HG02610 (cell line): ENCODE data around the gene LDB2.

Experiments
- ATAC-seq: cut with Tn5 transposase; IDR thresholded peaks from one replicate; pipeline ENCODE4 v1.9.1; 2021; ENCODE audit warnings: mild to moderate bottlenecking, moderate library complexity; ENCODE audit not compliant: unreplicated experiment

The LDB2 gene

DNA sequence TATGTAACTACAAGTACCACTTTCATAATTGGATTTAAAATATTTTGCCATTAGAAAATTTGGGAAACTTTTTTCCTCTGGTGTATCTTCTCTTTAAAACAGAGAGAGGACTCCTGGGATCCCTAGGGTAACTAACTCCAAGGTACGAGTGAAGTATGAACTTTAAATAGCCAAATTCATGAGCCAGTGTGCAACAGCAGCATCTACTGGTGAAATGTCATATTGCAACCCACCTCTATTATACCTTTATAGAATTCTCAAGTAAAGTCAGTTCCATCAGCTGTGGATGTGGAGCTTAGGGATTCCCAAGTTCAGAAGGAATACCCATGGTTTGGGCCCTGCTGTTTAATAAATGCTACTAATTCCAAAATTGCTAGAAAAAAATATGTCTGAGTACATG is 389.5 kb downstream of the LDB2 start:
- ATAC-seq = no peak

DNA sequence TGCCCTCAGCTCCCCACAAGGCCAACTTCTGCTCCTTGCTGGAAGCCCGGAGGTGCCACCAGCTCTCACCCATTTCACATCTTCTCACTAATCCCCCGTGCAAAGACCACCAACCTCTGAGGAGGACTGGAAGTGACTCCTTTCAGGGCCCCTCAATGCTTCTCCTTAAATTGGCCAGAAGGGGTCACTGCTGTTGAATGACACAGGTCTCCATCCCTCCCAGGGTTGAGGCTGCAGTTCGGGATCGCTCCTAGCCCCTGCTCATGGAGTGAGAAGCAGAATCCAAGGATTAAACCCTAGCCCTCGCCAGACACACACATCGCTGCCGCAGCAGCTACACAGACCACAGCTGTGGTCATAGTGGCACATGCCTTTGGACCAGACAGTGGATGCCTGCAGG is 392.7 kb downstream of the LDB2 start:
- no peak for ATAC-seq

DNA sequence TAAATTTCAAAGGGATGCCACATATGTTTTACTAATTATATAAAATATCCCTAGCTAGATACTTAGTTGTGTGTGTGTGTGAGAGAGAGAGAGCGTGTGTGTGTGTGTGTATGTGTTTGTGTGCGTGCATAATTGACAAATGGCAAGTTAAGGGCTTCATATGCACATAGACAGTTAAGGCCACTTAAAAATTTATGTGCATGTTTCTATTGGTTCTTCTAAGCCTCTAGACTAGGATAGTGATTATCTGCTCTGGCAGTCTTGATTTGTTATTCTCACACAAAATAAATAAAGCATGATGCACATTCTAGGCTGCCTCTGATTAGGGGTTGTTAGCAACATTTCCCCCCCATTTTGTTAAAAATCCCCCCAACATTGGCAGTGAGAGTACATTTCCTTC is 393.2 kb downstream of the LDB2 start:
- no peak for ATAC-seq

DNA sequence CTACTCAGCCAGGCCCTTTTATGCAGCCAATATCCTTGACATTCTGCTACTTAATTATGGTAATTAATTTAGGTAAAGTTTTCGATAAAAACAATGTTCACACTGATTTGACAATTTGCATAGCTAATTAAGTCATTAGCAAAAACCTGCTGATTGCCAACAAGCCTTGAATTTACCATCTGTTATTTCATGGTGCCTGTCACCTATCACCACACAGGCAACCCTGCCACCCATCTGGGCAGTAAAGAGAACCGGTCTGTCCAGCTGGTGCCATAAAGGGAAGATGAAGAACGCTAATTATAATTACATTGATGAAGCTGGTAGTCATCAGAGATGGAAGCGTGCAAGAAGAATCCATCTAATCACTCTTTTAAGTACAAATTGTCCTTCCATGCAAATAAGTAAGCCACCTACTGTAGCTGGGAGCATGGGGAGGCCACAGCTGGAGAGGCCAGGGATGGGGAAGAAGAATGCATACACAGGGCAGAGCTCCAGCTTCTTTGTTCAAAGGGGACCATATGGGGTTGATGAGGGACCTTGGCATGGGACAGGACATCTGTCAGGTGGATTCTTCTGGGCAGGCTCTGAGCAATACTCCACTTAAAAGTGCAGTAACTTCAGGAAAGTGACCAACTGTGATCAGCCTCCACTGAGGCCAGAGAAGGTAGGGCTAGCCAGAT is 394.9 kb downstream of the LDB2 start:
- ATAC-seq = no peak

DNA sequence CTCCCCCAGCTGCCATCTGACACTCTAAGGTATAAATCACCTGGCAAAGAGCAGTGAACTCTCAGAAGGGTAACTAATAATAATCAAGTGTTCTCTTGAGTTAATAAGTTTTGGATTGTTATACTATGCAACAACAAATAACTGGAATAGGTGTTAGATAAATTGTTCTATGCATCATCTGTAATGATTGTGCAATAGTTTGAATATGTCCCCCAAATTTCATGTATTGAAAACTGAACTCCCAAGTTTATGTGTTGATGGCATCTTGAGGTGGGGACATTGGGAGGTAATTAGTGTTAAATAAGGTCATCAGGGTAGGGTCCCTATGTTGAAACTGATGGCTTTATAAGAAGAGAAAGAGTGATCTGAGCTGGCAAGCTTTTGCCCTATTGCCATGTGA is 399.5 kb downstream of the LDB2 start:
- ATAC-seq = no peak

DNA sequence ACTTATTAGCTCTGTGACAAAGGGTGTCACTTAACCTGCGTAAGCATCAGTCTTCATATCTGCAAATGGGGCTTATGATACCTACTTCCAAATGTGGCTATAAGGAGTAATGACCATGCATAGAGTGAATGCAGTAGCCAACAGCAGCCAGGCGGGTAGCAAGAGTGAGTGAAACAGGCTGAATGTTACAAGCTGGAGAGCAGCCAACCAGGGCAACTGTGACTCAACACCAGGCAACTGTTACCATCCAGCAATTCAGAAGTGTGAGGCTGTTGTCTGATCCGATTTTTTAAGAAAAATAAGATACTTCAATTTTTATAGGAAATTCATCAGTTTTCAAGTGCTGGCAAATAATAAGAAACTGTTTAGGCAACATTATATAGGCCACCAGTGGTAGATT is 401.9 kb downstream of the LDB2 start:
- ATAC-seq = no peak

DNA sequence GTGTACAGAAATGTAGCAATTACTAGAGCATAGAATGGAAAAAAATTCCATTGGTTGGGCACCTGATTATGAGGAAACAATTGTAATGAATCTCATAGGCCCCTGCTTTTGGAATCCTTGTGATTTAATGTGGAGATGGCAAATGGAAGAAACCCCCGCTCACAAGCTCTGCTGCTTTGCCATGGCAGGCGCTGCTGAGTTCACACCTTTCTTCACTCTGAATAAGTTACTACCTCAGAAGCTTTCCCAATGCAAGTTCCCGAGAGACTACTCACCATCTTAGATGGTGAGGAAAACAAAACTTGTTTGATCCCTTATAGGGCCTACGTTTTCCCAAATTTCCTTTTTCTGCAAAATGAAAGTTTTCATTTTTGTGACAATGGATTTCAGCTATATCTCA is 405.6 kb downstream of the LDB2 start:
- no peak for ATAC-seq

DNA sequence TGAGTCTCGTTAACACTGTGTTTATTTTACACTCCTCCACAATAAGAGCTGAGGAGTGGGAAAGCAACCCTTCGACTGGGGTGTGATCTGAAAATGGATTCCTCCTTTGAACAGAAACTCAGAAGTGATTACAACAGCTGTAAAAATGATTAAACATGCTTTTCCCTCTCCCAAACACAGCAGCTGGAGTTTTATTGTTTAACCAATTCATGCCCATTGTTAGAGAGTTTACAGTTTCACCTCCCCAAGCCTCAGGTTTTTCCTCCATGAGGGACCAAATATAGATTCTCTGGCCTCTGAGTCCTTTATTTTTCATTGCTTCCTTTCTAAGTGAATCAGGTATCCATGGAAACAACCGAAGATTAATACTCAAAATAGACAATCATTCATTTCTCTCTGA is 409.2 kb downstream of the LDB2 start:
- no peak for ATAC-seq

DNA sequence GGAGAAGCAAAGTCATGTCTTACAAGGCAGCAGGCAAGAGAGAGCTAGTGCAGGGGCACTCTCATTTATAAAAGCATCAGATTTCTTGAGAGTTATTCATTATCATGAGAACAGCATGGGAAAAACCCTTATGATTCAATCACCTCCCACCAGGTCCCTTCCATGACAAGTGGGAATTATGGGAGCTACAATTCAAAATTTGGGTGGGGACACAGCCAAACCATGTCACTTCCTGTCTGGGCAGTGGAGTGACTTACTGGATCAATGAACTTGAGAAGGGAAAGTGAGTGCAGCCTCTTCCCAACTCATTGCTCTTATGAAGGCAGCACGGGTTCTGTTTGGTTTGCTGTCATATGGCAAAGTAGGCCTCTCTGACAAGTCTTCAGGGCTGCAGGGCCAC is 410.4 kb downstream of the LDB2 start:
- no peak for ATAC-seq

DNA sequence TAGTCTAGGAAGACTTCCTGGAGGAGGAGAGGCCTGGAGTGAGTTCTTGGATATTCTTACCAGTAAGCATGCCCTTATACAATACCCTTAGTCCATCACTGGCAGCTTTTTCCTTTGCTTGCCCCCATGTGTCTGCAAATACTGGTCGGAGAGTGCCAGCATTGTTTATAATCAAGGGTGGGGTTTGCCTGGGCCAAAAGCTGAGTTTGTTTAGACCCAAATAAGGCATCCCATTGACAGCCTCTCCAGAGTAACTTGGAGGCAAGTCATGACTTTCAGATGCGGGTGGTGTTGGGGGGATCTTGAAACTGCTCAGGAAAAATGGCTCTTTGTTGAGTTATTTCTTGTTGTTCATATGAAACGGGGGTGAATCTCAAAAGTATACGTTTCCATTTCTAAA is 413.7 kb downstream of the LDB2 start:
- no peak for ATAC-seq

DNA sequence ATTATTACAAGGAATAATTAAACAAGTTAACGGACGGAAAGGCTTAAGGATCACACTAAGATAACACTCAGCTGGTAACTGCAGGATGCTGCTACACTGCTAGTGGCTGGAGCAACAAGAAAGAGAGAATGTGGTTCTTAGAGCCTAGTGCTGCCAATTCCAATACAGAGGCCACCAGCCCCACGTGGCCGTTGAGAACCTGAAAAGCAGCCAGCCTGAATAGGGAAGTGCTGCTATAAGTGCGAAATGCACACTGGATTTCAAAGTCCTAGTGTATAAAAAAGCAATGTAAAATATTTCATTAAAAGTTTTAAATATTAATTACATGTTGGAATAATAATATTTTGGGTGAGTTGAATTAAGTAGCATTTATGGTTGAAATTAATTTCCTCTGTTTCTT is 414.9 kb downstream of the LDB2 start:
- no peak for ATAC-seq

DNA sequence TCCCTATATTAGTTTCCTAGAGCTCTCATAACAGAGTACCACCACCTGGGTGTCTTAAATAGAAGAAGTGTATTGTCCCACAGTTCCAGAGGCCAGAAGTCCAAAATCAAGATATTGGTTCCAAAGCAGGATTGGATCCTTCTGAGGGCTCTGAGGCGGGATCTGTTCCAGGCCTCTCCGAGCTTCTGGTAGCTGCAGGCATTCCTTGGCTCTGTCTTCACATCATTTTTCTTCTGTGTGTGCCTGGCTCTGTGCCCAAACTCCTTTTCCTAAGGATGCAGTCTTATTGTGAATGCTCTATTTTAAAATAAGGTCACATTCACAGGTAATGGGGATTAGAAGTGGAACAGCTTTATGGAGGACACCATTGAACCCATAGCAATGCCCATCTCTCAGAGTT is 418.4 kb downstream of the LDB2 start:
- no peak for ATAC-seq

DNA sequence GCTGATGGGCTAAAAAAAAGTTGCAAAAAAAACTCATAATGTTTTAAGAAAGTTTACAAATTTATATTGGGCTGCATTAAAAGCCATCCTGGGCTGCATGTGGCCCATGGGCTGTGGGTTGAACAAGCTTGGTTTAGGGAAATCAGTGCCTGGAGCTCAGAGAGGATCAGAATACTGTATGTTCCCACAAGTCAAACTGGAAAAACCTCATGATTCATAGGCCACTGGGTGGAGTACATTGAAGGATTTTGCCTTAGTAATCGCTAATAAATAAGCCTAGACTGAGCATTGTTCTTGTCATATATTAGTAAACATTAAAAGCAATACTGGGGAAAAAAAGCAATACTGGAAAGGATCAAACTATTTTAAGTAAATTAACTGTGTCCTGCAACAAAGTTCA is 425.9 kb downstream of the LDB2 start:
- ATAC-seq = no peak

DNA sequence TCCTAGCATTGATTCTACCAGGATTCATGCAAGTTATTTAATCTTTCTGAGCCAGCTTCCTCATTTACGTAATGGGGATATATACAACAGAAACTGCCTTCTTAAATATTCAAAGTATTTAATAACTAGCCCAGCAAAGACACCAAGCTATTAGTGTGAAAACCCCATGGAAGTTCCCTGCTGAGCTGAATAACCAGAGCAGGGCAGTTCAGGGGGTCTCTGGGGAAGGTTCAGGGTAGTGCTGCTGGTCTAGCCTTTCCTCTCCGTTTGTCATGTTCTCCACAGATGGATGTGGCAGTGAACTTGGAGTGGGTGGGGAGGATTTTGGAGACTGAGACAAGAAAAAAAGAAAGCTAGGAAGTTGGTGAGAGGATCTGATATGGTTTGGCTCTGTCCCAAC is 431.4 kb downstream of the LDB2 start:
- ATAC-seq = no peak

DNA sequence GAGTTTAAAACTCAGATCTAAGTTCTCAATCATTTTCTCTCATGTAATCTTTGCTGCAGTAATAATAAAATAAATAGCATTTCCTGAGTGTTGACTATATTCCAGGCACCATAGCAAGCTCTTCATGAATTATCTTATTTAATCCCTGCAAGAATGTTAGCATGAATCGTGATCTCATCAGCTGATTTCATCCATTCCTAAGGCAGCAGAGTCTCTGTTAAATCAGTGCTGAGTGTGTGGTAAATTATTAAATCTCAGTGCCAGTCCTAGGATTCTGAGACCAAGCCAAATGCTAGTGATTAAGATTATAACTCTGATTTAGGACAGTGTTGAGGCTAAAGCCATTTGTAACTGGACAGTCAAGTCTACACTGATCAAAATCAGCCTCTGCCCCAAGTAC is 431.9 kb downstream of the LDB2 start:
- no peak for ATAC-seq

DNA sequence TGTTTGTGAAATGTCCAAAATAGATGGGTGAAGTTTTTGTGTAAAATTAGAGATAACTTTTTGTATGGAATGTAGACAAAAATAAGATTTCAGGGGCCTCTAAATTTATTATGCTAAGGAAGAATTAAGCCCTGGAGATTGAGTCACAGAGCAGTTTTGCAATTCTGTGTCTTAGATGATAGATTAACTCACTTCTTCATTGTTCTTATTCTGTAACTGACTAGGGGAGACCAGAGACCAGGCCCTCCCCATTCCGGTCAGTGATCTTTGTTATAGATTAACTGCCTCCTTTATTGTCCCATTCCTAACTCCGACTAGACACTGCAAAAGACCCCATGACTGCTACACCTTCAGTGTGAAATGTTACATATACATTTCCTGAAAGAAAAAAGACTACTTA is 433.8 kb downstream of the LDB2 start:
- ATAC-seq = no peak

DNA sequence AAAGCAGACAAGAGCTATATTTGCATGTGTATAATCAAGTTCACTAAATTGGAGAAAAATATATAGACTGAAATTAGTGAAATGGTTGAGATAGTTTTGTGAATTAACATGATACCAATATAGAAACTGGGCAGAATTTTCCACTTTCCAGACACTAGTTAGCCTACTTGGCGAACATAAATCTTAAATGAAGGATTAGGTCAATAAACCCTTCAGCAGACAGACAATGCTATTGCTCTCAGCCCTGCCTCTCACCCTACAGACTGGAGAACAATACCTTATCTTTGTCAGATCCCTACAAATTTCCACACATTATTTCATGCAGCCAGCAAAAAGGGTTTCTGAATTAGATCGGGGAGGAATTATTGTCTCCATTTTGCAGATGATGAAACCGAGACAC is 435.8 kb downstream of the LDB2 start:
- ATAC-seq = no peak

DNA sequence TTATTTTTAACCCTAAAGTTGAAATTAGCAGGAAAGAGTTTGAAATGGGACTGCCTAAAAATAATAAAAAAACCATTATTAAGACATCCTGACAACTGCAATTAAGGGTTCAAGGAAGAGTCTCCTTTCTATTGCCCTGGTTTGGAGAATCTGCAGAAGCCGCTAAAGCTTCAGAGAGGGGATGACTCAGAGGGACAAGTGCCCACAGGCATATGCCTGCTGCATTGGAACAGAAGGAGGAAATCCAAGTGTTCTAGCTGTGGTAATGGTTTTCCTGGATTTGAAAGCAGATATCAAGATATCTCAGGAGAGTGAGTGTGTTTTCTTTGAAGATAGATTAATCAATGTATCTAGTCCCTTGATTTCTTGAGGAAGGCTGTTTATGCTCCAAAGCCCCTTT is 437.1 kb downstream of the LDB2 start:
- ATAC-seq = no peak

DNA sequence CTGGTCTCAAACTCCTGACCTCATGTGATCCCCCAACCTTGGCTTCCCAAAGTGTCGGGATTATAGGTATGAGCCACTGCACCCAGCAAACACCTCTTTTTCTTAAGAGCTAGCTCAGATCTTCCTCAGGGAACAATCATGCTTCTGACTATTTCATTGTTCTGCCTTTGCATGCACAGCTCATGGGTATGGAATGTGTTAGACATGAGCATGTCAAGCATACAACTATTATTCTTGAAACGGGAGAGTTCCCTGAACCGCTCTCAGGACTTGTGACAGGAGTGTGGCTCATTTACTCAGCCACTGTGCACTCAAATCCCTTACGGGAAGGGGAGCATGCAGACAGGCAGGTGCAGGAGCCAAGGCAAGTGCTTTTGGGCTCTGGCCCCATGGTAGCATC is 440.5 kb downstream of the LDB2 start:
- ATAC-seq = no peak
